AG10803 (cell line): ENCODE measurements around the gene RBBP4.
"Not testable (repeated sequence)": the region's sequence is repeated elsewhere in the genome, so short reads cannot be mapped to it uniquely, and the experiment has no call there.

ENCODE experiments used
- DNase-seq: peaks from one replicate; pipeline ENCODE4 v3.0.0; 2010; ENCODE audit warnings: low read depth
- H3K4me3 ChIP-seq: 2 replicates; pipeline ENCODE4 v1.5.1; 2011; ENCODE audit warnings: mild to moderate bottlenecking, low read length, control low read depth
- CTCF ChIP-seq: conservative IDR thresholded peaks from 2 replicates; pipeline ENCODE4 v1.5.1; 2011; ENCODE audit warnings: mild to moderate bottlenecking, low read length, control low read depth, inconsistent platforms

Gene RBBP4

GRCh38 chr1:32709075-32709474 lies 58.1 kb downstream of the RBBP4 start:
- no peak overlapping the region for H3K4me3 ChIP-seq
- TF ChIP-seq CTCF, result no peak
- no peak for DNase-seq

- TF ChIP-seq CTCF, result no peak
- H3K4me3 ChIP-seq, result no peak overlapping the region
- no peak for DNase-seq
Measured at GRCh38 chr1:32709476-32709875, 58.5 kb downstream of the RBBP4 start.

GRCh38 chr1:32711221-32711620 lies 60.2 kb downstream of the RBBP4 start:
- not testable (repeated sequence) for H3K4me3 ChIP-seq, DNase-seq

- no peak for DNase-seq
- no peak for TF ChIP-seq CTCF
Measured at GRCh38 chr1:32713081-32713480, 62.1 kb downstream of the RBBP4 start.

GRCh38 chr1:32714277-32714676 lies 63.3 kb downstream of the RBBP4 start:
- no peak for TF ChIP-seq CTCF
- no peak for DNase-seq
- no peak overlapping the region for H3K4me3 ChIP-seq

More at GRCh38 chr1:32713081-32713480, 62.1 kb downstream of the RBBP4 start:
- H3K4me3 ChIP-seq, result no peak overlapping the region

- TF ChIP-seq CTCF, result no peak
- DNase-seq, result peak; percentile 33
- H3K4me3 ChIP-seq, result no peak overlapping the region
Measured at GRCh38 chr1:32715901-32716311, 64.9 kb downstream of the RBBP4 start.

GRCh38 chr1:32716312-32717148 lies 65.5 kb downstream of the RBBP4 start:
- DNase-seq, result no peak
- no peak for TF ChIP-seq CTCF
- no peak overlapping the region for H3K4me3 ChIP-seq
